ENCODE data around the gene CARD10. TPM values are rescaled to one million over a fixed set of nuclear protein-coding genes. Genes with fewer than 3 reads are reported as not detected.

Gene CARD10
- total and polyA plus RNA-seq, 8 donors: 10.3 to 19.7 (median 15.4) TPM

DNA sequence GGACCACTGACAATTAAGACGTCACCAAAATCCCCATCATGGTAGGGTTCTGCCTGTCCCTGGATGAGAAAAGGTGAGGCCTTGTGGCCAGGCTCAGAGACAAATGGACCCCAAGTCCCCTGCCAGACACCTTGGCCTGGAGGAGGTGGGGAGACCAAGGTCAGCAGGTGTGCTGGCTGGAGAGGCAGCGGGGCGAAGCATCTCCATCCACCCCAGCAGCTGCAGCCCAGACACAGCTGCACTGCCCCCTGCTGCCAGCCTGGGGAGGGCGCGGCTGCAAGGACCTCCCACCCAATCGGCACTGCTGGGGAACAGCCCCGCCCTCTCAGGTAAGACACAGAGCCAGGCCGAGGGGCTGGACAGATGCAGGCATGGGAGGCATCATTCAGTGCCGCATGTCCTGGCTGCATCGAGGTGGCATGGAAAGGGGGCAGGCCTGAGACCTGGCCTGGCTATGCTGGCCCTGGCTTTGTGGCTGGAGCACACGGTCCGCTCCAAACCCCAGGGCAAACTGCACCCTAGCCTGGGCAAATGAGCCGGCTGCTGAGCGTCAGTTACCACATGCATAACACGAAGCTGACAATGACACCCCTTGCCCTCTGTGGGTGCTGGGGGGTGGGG lies 20.8 kb downstream of the CARD10 start:
- ATAC-seq: no peak
- Histone ChIP-seq H3K36me3 (peaks cover 0 to 8% of the 10 kb centered on the region in 2 donors), H3K27ac (no peak overlapping the region), H3K27me3 (no peaks in the 10 kb centered on the region), H3K4me1 (peaks cover 21 to 32% of the 10 kb centered on the region in 2 donors), H3K4me3 (no peak overlapping the region), H3K9me3 (no peaks in the 10 kb centered on the region)
- intact Hi-C loops (cut with DNase I): no loop called here
- DNase-seq: peak in 1 of 4 donors; percentile 81
- TF ChIP-seq, protein P1, sequence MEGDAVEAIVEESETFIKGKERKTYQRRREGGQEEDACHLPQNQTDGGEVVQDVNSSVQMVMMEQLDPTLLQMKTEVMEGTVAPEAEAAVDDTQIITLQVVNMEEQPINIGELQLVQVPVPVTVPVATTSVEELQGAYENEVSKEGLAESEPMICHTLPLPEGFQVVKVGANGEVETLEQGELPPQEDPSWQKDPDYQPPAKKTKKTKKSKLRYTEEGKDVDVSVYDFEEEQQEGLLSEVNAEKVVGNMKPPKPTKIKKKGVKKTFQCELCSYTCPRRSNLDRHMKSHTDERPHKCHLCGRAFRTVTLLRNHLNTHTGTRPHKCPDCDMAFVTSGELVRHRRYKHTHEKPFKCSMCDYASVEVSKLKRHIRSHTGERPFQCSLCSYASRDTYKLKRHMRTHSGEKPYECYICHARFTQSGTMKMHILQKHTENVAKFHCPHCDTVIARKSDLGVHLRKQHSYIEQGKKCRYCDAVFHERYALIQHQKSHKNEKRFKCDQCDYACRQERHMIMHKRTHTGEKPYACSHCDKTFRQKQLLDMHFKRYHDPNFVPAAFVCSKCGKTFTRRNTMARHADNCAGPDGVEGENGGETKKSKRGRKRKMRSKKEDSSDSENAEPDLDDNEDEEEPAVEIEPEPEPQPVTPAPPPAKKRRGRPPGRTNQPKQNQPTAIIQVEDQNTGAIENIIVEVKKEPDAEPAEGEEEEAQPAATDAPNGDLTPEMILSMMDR (IDR thresholded peaks at IDR 0.05): peak; percentile 35 to 58

DNA sequence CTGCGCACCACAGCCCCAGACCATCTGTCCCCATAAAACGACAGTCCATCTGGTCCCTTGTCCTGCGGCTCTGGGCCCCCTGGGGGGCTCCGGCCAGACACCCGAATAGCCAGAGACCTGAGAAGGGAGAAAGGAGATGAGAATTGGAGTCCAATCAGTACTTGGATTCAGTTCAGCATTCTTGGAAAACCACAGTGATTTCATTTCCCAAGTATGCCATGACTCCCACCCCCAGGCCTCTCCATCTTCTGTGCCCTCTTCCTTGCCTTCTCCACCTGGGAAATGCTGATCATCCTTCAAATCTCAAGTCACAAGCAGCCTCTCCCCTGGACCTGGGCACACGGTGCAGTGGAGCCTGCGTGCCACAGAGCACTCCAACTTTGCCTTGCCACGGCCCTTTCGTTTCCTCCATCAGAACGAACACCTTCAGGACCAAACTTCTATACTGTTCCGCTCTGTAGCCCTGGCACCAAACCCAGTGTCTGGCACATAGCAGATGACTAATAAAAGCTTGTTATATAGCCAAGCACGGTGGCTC lies 22.1 kb downstream of the CARD10 start:
- ATAC-seq (no peak), DNase-seq (no peak)
- H3K36me3 ChIP-seq: peaks cover 0 to 8% of the 10 kb centered on the region in 2 donors
- H3K4me3 ChIP-seq: no peak overlapping the region
- H3K4me1 ChIP-seq: peaks cover 14 to 27% of the 10 kb centered on the region in 2 donors
- TF ChIP-seq, protein P1 (IDR thresholded peaks at IDR 0.05): no peak
- intact Hi-C loops (cut with DNase I): no loop called here
- no peak overlapping the region for H3K27ac ChIP-seq
- H3K9me3 ChIP-seq: no peaks in the 10 kb centered on the region
- no peaks in the 10 kb centered on the region for H3K27me3 ChIP-seq

DNA sequence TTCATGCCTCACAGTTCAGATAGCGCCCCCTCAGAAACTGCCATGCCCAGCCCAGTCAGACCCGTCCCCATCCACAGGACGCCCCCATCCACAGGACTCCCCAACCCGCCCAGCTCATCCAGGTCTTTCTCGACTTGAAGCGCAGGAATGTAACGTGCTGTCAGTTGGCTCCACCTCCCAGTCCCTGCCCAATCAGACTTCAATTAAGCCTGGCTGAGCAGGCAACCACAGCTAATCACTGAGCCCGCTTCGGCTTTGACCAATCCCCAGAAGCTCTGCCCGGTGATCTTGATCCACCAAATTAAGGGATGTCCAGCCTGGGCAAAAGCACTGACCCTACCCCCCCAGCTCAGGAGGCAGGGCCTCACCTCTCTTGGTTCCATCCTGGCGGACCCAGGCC lies 22.6 kb downstream of the CARD10 start:
- H3K4me3 ChIP-seq: no peak overlapping the region
- intact Hi-C loops (cut with DNase I): no loop called here
- H3K27me3 ChIP-seq: no peaks in the 10 kb centered on the region
- TF ChIP-seq, protein P1 (IDR thresholded peaks at IDR 0.05): no peak
- no peak for ATAC-seq
- peaks cover 0 to 8% of the 10 kb centered on the region in 2 donors for H3K36me3 ChIP-seq
- H3K9me3 ChIP-seq: no peaks in the 10 kb centered on the region
- peaks cover 9 to 23% of the 10 kb centered on the region in 2 donors for H3K4me1 ChIP-seq
- DNase-seq: no peak
- H3K27ac ChIP-seq: no peak overlapping the region

DNA sequence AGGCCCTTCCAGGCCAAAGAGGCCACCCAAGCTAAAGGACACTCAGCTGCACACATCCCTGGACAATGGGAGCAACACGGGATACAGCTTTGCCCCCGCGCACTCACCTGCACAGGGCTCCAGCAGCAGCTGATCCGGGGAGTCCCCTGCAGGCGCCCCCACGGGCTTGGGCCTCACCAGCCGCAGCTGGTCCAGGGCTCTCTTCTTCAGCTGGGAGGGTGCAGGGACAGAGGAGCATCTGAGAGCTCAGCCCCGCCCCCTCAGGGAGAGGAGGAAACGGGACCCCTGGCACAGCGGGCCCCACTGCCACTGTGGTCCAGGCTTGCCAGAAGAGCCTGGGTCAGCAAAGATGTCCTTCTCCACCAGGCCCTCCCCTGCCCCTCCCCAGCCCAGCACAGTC lies 25.2 kb downstream of the CARD10 start:
- Histone ChIP-seq H3K4me1 (peaks cover 0 to 8% of the 10 kb centered on the region in 2 donors), H3K4me3 (no peak overlapping the region), H3K27me3 (no peaks in the 10 kb centered on the region), H3K27ac (no peak overlapping the region), H3K36me3 (peaks cover 0 to 22% of the 10 kb centered on the region in 2 donors), H3K9me3 (no peaks in the 10 kb centered on the region)
- TF ChIP-seq, protein P1 (IDR thresholded peaks at IDR 0.05): no peak
- ATAC-seq: no peak
- intact Hi-C loops (cut with DNase I): no loop called here
- DNase-seq: no peak

DNA sequence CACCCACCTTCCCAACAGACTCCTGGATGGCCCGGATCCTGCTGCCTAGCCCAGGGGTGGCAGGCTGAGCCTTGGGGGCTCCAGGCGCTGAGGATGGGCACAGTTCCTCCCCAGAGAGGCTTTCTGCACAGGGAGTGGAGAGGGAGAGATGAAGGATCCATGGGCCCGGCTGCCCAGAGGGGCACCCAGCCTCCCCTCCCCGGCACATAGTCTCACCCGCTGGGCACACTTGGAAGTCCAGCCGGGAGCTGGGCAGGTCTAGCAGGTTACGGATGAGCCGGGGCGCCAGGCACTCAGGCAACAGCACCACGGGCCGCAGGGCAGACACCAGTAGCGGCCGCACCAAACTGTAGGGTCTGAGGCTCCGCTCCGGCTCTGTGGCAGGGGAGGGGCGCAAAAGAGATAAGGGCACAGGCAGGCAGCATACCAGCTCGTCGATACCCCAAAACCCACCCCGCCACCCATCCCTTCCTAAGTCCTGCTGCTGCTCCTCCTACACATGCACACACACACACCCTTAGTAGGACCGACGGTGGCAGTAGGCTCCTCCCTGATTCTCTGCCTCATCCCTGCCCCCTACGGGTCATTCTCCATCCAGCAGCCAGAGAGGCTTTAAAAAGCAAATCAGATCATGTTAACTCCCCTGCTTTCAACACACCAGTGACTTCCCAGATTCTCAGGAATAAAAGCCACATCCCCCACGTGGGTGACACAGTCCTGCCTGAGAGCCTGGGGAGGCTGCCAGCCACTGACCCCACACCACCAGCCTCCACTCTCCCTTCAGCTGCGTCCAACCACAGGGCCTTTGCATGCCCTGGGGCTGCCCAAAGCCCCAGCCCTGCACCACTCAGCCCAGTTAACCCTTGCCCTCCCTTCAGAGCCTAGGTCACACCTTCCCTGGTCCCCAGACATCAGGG lies 26.5 kb downstream of the CARD10 start:
- H3K27ac ChIP-seq: no peak overlapping the region
- peak in 1 of 4 donors; percentile 47 for DNase-seq
- ATAC-seq: peak; percentile 49
- peaks cover 0 to 8% of the 10 kb centered on the region in 2 donors for H3K4me1 ChIP-seq
- H3K36me3 ChIP-seq: peaks cover 0 to 22% of the 10 kb centered on the region in 2 donors
- H3K9me3 ChIP-seq: no peaks in the 10 kb centered on the region
- H3K27me3 ChIP-seq: no peaks in the 10 kb centered on the region
- TF ChIP-seq, protein P1 (IDR thresholded peaks at IDR 0.05): peak in 1 of 2 donors; percentile 41
- intact Hi-C loops (cut with DNase I): no loop called here
- H3K4me3 ChIP-seq: no peak overlapping the region
